Measurements from ENCODE around the gene CNGA4.

DNA sequence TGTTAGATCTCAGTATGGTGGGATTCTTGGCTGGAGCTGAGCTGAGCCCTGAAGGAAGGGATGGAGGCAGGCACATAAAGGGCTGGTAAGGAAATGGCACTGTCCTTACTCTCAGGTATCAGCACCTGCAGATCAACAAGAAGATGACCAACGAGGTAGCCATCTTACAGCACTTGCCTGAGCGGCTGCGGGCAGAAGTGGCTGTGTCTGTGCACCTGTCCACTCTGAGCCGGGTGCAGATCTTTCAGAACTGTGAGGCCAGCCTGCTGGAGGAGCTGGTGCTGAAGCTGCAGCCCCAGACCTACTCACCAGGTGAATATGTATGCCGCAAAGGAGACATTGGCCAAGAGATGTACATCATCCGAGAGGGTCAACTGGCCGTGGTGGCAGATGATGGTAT, 2.4 kb downstream of the CNGA4 start:
- TF ChIP-seq CTCF (conservative IDR thresholded peaks at IDR 0.05; ENCODE audit: low read depth, low read length) = no peak
- TF ChIP-seq EZH2 (IDR thresholded peaks at IDR 0.05; ENCODE audit: low read length, unreplicated experiment) = no peak
- no peak for TF ChIP-seq EZH2phosphoT487 (IDR thresholded peaks at IDR 0.05; ENCODE audit: borderline replicate concordance, low read length)

All from PC-3 (cell line).